Caco-2 (cell line): ENCODE measurements around the gene TRAM2. TPM values are rescaled to one million over a fixed set of nuclear protein-coding genes. Genes with fewer than 3 reads are reported as not detected.

Source experiments
- BruUV-seq: library from RNA; stranded (reverse); fragments of 400-500 nt; replicated peaks from 2 replicates; lab custom pipeline; 2021; lab: Mats Ljungman, UMichigan
- CTCF ChIA-PET: fragments of 300-600 bp; sonication (Branson Sonifier 250); formaldehyde crosslinking; loops from one replicate; lab custom pipeline; 2022; ENCODE audit warnings: antibody characterized with exemption; lab: Charles Lee
- POLR2A ChIA-PET: fragments of 300-600 bp; sonication (Branson Sonifier 250); formaldehyde crosslinking; loops from one replicate; lab custom pipeline; 2022; ENCODE audit warnings: antibody characterized with exemption; lab: Charles Lee
- DNase-seq, 2 experiments: peaks; one replicate each; pipeline versions ENCODE4 v3.0.0 to v3.0.0-alpha.2; 2020 to 2022
- H3K27me3 ChIP-seq: replicated peaks from 2 replicates; pipeline ENCODE4 v1.6.0; 2011; ENCODE audit warnings: low read length; ENCODE audit not compliant: control insufficient read depth, insufficient read depth
- H3K36me3 ChIP-seq: 2 replicates; pipeline ENCODE4 v1.5.1; 2011; ENCODE audit warnings: low read length; ENCODE audit not compliant: control insufficient read depth, insufficient read depth
- H3K4me1 ChIP-seq: fragments of 250-450 bp; sonication (Bioruptor Pico); 2 replicates; pipeline ENCODE4 v1.5.1; 2020; ENCODE audit warnings: mild to moderate bottlenecking
- H3K4me3 ChIP-seq: 2 replicates; pipeline ENCODE4 v1.5.1; 2011; ENCODE audit warnings: low read depth, mild to moderate bottlenecking, control low read depth, low read length
- H3K9me3 ChIP-seq: fragments of 250-450 bp; sonication (Bioruptor Pico); 2 replicates; pipeline ENCODE4 v1.5.1; 2020; ENCODE audit warnings: mild to moderate bottlenecking, moderate library complexity
- H3K27ac Mint-ChIP-seq: one replicate; pipeline ENCODE4 v1.8.0; 2022; ENCODE audit warnings: mixed read lengths; ENCODE audit not compliant: unreplicated experiment
- H3K27me3 Mint-ChIP-seq: one replicate; pipeline ENCODE4 v1.8.0; 2022; ENCODE audit warnings: mixed read lengths; ENCODE audit not compliant: insufficient read depth, unreplicated experiment
- H3K36me3 Mint-ChIP-seq: one replicate; pipeline ENCODE4 v1.8.0; 2022; ENCODE audit warnings: mild to moderate bottlenecking, mixed read lengths; ENCODE audit not compliant: insufficient read depth, unreplicated experiment
- H3K4me1 Mint-ChIP-seq: one replicate; pipeline ENCODE4 v1.8.0; 2022; ENCODE audit warnings: low read depth, mixed read lengths; ENCODE audit not compliant: unreplicated experiment
- H3K4me3 Mint-ChIP-seq: one replicate; pipeline ENCODE4 v1.8.0; 2022; ENCODE audit warnings: mild to moderate bottlenecking, moderate library complexity, mixed read lengths; ENCODE audit not compliant: unreplicated experiment
- H3K9me3 Mint-ChIP-seq: one replicate; pipeline ENCODE4 v1.8.0; 2022; ENCODE audit warnings: mixed read lengths; ENCODE audit not compliant: unreplicated experiment
- intact Hi-C: fragments of 100-400 bp; cut with micrococcal nuclease; formaldehyde crosslinking; loops from one replicate; pipeline ENCODE4 v1.10.0; 2022; ENCODE audit not compliant: unreplicated experiment
- total RNA-seq: library from RNA; stranded (reverse); gene quantifications from 2 replicates; pipeline ENCODE4 v1.2.3, GENCODE V29; 2022
- TF ChIP-seq, protein P1 (sequence below), 2 experiments: fragments of 200-600 bp in 1 of 2; IDR thresholded peaks; 1 replicate in 1 of 2; 2 replicates in 1 of 2; pipeline versions ENCODE4 v1.5.1 to v1.8.0; 2011 to 2022; ENCODE audit warnings: antibody characterized with exemption in 1 of 2, control low read depth in 1 of 2, inconsistent platforms in 1 of 2, low read depth in 1 of 2, low read length in 1 of 2, mild to moderate bottlenecking in 1 of 2, moderate library complexity in 1 of 2; ENCODE audit not compliant: insufficient read depth in 1 of 2, severe bottlenecking in 1 of 2, unreplicated experiment in 1 of 2

TRAM2 gene
- total RNA-seq, 1 experiment from 2014 or later, result 71.6 TPM

GRCh38 chr6:52595000-52595795, 18.3 kb upstream of the TRAM2 start:
- intact Hi-C loops, result loop anchor here (5.0 kb wide), 1 partner anchor 98 kb away; no protein-coding TSS in a partner anchor
- CTCF ChIA-PET, result interaction anchor here (0.8 to 1.7 kb wide), 2 partner anchors 57 to 188 kb away, joined by 4 to 8 read pairs; no protein-coding TSS in a partner anchor

DNA sequence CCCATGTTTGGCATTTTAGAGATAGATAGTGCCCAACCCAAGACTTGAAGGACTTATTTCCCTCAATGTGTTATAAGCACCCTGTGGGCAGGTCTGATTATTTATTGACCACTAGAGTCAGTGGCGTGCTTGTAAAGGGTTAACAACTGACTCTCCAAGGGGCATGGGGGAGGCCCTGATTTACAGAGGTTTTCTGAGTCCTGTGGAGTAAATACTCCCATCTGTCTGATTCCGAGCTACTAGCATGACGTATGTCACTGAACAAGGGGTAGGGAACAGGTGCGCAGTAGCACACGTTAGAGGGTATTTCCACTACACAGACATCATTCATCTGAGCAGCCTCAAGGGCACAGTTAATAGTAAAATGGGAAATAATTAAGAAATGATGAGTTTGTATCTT, 17.4 kb upstream of the TRAM2 start:
- H3K4me3 ChIP-seq, result no peak overlapping the region
- ChIA-PET CTCF (interaction anchor here (0.8 to 1.7 kb wide), 2 partner anchors 58 to 187 kb away, joined by 4 to 8 read pairs; no protein-coding TSS in a partner anchor), POLR2A (no interaction called here)
- no TSS peak for BruUV-seq
- TF ChIP-seq, protein P1, sequence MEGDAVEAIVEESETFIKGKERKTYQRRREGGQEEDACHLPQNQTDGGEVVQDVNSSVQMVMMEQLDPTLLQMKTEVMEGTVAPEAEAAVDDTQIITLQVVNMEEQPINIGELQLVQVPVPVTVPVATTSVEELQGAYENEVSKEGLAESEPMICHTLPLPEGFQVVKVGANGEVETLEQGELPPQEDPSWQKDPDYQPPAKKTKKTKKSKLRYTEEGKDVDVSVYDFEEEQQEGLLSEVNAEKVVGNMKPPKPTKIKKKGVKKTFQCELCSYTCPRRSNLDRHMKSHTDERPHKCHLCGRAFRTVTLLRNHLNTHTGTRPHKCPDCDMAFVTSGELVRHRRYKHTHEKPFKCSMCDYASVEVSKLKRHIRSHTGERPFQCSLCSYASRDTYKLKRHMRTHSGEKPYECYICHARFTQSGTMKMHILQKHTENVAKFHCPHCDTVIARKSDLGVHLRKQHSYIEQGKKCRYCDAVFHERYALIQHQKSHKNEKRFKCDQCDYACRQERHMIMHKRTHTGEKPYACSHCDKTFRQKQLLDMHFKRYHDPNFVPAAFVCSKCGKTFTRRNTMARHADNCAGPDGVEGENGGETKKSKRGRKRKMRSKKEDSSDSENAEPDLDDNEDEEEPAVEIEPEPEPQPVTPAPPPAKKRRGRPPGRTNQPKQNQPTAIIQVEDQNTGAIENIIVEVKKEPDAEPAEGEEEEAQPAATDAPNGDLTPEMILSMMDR (IDR thresholded peaks at IDR 0.05; ENCODE audit: insufficient read depth in 1 of 2, low read depth in 1 of 2, low read length in 1 of 2, severe bottlenecking in 1 of 2, unreplicated experiment in 1 of 2), result no peak
- no peaks in the 10 kb centered on the region for H3K27me3 ChIP-seq
- H3K27me3 Mint-ChIP-seq, result no peaks in the 10 kb centered on the region
- H3K4me1 ChIP-seq, result peaks cover 39% of the 10 kb centered on the region
- H3K4me1 Mint-ChIP-seq, result peaks cover 33% of the 10 kb centered on the region
- no peak overlapping the region for H3K27ac Mint-ChIP-seq
- H3K36me3 Mint-ChIP-seq, result peaks cover 5% of the 10 kb centered on the region
- no peaks in the 10 kb centered on the region for H3K9me3 ChIP-seq
- H3K36me3 ChIP-seq, result no peaks in the 10 kb centered on the region
- DNase-seq, result no peak
- H3K4me3 Mint-ChIP-seq, result no peak overlapping the region
- no peaks in the 10 kb centered on the region for H3K9me3 Mint-ChIP-seq
- intact Hi-C loops, result loop anchor here (5.0 kb wide), 1 partner anchor 97 kb away; no protein-coding TSS in a partner anchor

More at GRCh38 chr6:52595000-52595795, 18.3 kb upstream of the TRAM2 start:
- TF ChIP-seq, protein P1 (IDR thresholded peaks at IDR 0.05; ENCODE audit: insufficient read depth in 1 of 2, low read depth in 1 of 2, low read length in 1 of 2, severe bottlenecking in 1 of 2, unreplicated experiment in 1 of 2), result no peak
- Histone ChIP-seq H3K36me3 (no peaks in the 10 kb centered on the region), H3K27me3 (no peaks in the 10 kb centered on the region), H3K9me3 (no peaks in the 10 kb centered on the region), H3K4me3 (no peak overlapping the region), H3K4me1 (peaks cover 29% of the 10 kb centered on the region)
- POLR2A ChIA-PET, result no interaction called here
- H3K4me3 Mint-ChIP-seq, result no peak overlapping the region
- DNase-seq, result no peak
- H3K27me3 Mint-ChIP-seq, result no peaks in the 10 kb centered on the region
- H3K4me1 Mint-ChIP-seq, result peaks cover 32% of the 10 kb centered on the region
- no peaks in the 10 kb centered on the region for H3K9me3 Mint-ChIP-seq
- peaks cover 5% of the 10 kb centered on the region for H3K36me3 Mint-ChIP-seq
- no TSS peak for BruUV-seq
- H3K27ac Mint-ChIP-seq, result no peak overlapping the region

- H3K9me3 Mint-ChIP-seq, result no peaks in the 10 kb centered on the region
- H3K27ac Mint-ChIP-seq, result no peak overlapping the region
- no peaks in the 10 kb centered on the region for H3K27me3 ChIP-seq
- H3K36me3 ChIP-seq, result no peaks in the 10 kb centered on the region
- intact Hi-C loops, result loop anchor here (5.0 kb wide), 1 partner anchor 95 kb away; no protein-coding TSS in a partner anchor
- peaks cover 5% of the 10 kb centered on the region for H3K36me3 Mint-ChIP-seq
- no peak for DNase-seq
- TF ChIP-seq, protein P1 (IDR thresholded peaks at IDR 0.05; ENCODE audit: insufficient read depth in 1 of 2, low read depth in 1 of 2, low read length in 1 of 2, severe bottlenecking in 1 of 2, unreplicated experiment in 1 of 2), result no peak
- no peaks in the 10 kb centered on the region for H3K27me3 Mint-ChIP-seq
- H3K4me1 Mint-ChIP-seq, result peaks cover 40% of the 10 kb centered on the region
- POLR2A ChIA-PET, result interaction anchor here (0.6 kb wide), 1 partner anchor 15 kb away, joined by 3 read pairs; no protein-coding TSS in a partner anchor
- CTCF ChIA-PET, result interaction anchor here (0.5 to 3.9 kb wide), 3 partner anchors 172 to 544 kb away, joined by 3 to 34 read pairs (median 3); partner anchors contain the start of gene EFHC1
- BruUV-seq, result no TSS peak
- H3K4me3 ChIP-seq, result no peak overlapping the region
- peaks cover 41% of the 10 kb centered on the region for H3K4me1 ChIP-seq
- H3K4me3 Mint-ChIP-seq, result no peak overlapping the region
- H3K9me3 ChIP-seq, result no peaks in the 10 kb centered on the region
Observed at GRCh38 chr6:52591832-52592231, 15.0 kb upstream of the TRAM2 start.
